Psoas muscle (tissue), 8 donors: ENCODE data around the gene CIB1. TPM values are rescaled to one million over a fixed set of nuclear protein-coding genes. Genes with fewer than 3 reads are reported as not detected.

Experiments used
- ATAC-seq, 4 donors: fragments of 200-7000 bp; cut with Tn5 transposase; one replicate each; pipeline ENCODE4 v1.9.1; 2020; ENCODE audit warnings: moderate library complexity in 3 of 4, mild to moderate bottlenecking in 2 of 4
- DNase-seq, 2 donors: peaks; one replicate each; pipeline ENCODE4 v3.0.0-alpha.2; 2020
- H3K27ac ChIP-seq: fragments of 200-600 bp; one replicate; pipeline ENCODE4 v1.8.0; 2022
- H3K27me3 ChIP-seq, 3 donors: fragments of 200-600 bp in 1 of 3; one replicate each; pipeline versions ENCODE4 v1.6.1 to v1.8.0; 2013 to 2022; ENCODE audit warnings: low read length in 2 of 3, mild to moderate bottlenecking in 2 of 3, moderate library complexity in 1 of 3; ENCODE audit not compliant: insufficient read depth in 3 of 3
- H3K36me3 ChIP-seq, 2 donors: fragments of 200-600 bp in 1 of 2; one replicate each; pipeline versions ENCODE4 v1.6.1 to v1.8.0; 2013 to 2022; ENCODE audit warnings: low read depth in 1 of 2, mild to moderate bottlenecking in 1 of 2, moderate library complexity in 1 of 2; ENCODE audit not compliant: insufficient read depth in 1 of 2
- H3K4me1 ChIP-seq: fragments of 200-600 bp; one replicate; pipeline ENCODE4 v1.8.0; 2022
- H3K4me3 ChIP-seq: fragments of 200-600 bp; one replicate; pipeline ENCODE4 v1.8.0; 2022; ENCODE audit warnings: mild to moderate bottlenecking
- H3K9me3 ChIP-seq: fragments of 200-600 bp; one replicate; pipeline ENCODE4 v1.8.0; 2022
- CTCF ChIP-seq: fragments of 200-600 bp; IDR thresholded peaks from one replicate; pipeline ENCODE4 v1.8.0; 2022; ENCODE audit warnings: antibody characterized with exemption
- WGBS, 3 donors: extraction: QIAGEN DNeasy Blood & Tissue Kit; methylation state at CpG; one replicate each; pipeline versions ENCODE4 v1.1.6 to v1.1.7; 2013; 5-methylcytosine and 5-hydroxymethylcytosine counted together
- intact Hi-C, 2 donors: fragments of 100-400 bp; cut with DNase I; formaldehyde crosslinking; loops; one replicate each; pipeline versions ENCODE4 v1.11.0 to v1.14.2; 2022
- polyA plus RNA-seq, 3 donors: library from polyadenylated mRNA; stranded (reverse); fragments of 200-250 nt; gene quantifications; one replicate each; pipeline ENCODE4 v1.2.3, GENCODE V29; 2013
- total RNA-seq, 4 donors: library from RNA; stranded (reverse); fragmentation: NEBNext Ultra II Directional in 2 of 4; extraction: Animal tissue kit (Norgen Biotek cat#: 25700) in 2 of 4; gene quantifications; one replicate each; pipeline versions ENCODE4 v1.2.1 to v1.2.4, GENCODE V29; 2021 to 2023
- donor health status: healthy with polysubstance abuse.
- donor health status: DM: no; HTN: no; CAD: no; lungs with moderate emphysema.
- donor health status: Bipolar disorder and iron deficiency.
- donor health status: healthy.
- donor health status: DM: yes; HTN: yes; CAD: no.
- donor health status: DM: no; HTN: no; CAD: no.
- donor health status: DM: no; HTN: no; CAD: no.
- donor health status: DM: yes; HTN: yes; CAD: no.

The CIB1 gene
- total and polyA plus RNA-seq, 7 donors, result 45.7 to 154 (median 58.1) TPM

- intact Hi-C loops, result no loop called here
- Histone ChIP-seq H3K9me3 (no peaks in the 10 kb centered on the region), H3K27ac (peak within 1 kb of the TSS; percentile 94), H3K27me3 (no peaks in the 10 kb centered on the region), H3K4me1 (peaks cover 39% of the 10 kb centered on the region), H3K36me3 (peaks cover 7 to 56% of the 10 kb centered on the region in 2 donors), H3K4me3 (peak within 1 kb of the TSS; percentile 86)
- TF ChIP-seq CTCF, result no peak
- 4 to 7% (median 5%) methylated on average over 36 to 49 of the region's 49 CpGs for WGBS, 3 donors
- ATAC-seq, result no peak
- DNase-seq, result no peak
These were observed 601 bp upstream of the CIB1 start, which contains the start of gene GDPGP1 for GRCh38 chr15:90234096-90234988. TSS of gene GDPGP1 (plus strand) at chr15:90234209. CDS start at chr15:90240909, 6,700 bp downstream.

- peaks cover 39% of the 10 kb centered on the region for H3K4me1 ChIP-seq
- DNase-seq, result no peak
- peak overlapping the region; percentile 86 for H3K4me3 ChIP-seq
- H3K27ac ChIP-seq, result peak overlapping the region; percentile 94
- intact Hi-C loops, result no loop called here
- WGBS, 3 donors, result 12 to 23% (median 19%) methylated on average over 9 of the region's 9 CpGs
- no peaks in the 10 kb centered on the region for H3K27me3 ChIP-seq
- H3K9me3 ChIP-seq, result no peaks in the 10 kb centered on the region
- H3K36me3 ChIP-seq, result peaks cover 4 to 57% of the 10 kb centered on the region in 2 donors
- peak; percentile 45 for TF ChIP-seq CTCF
- ATAC-seq, result no peak
These were observed 777 bp downstream of the CIB1 start for GRCh38 chr15:90232941-90233386.

- 87 to 93% (median 87%) methylated on average over 13 of the region's 13 CpGs for WGBS, 3 donors
- no peak overlapping the region for H3K4me3 ChIP-seq
- intact Hi-C loops, result no loop called here
- peaks cover 4 to 57% of the 10 kb centered on the region in 2 donors for H3K36me3 ChIP-seq
- no peak for ATAC-seq
- H3K4me1 ChIP-seq, result peaks cover 39% of the 10 kb centered on the region
- no peaks in the 10 kb centered on the region for H3K9me3 ChIP-seq
- no peak for TF ChIP-seq CTCF
- no peaks in the 10 kb centered on the region for H3K27me3 ChIP-seq
- peak overlapping the region; percentile 94 for H3K27ac ChIP-seq
- DNase-seq, result no peak
These were observed 1.5 kb downstream of the CIB1 start for GRCh38 chr15:90232196-90232595.

- no peak for TF ChIP-seq CTCF
- Histone ChIP-seq H3K4me1 (peaks cover 39% of the 10 kb centered on the region), H3K9me3 (no peaks in the 10 kb centered on the region), H3K36me3 (peaks cover 4 to 57% of the 10 kb centered on the region in 2 donors), H3K27ac (peak overlapping the region; percentile 60), H3K27me3 (no peaks in the 10 kb centered on the region), H3K4me3 (no peak overlapping the region)
- DNase-seq (no peak), ATAC-seq (no peak)
- intact Hi-C loops, result no loop called here
- 64 to 80% (median 65%) methylated on average over 27 of the region's 27 CpGs for whole genome bisulfite sequencing, 3 donors
These were observed 2.4 kb downstream of the CIB1 start for GRCh38 chr15:90231028-90232017.
